NCI-H146 treated with DMSO at 0.1 percent for 48 hours (cell line): ENCODE measurements around the gene OTUD5.

Experiments
- DNase-seq: peaks from one replicate; lab custom pipeline; 2025; ENCODE audit not compliant: unreplicated experiment; lab: John Stamatoyannopoulos, UW

OTUD5 gene

DNA sequence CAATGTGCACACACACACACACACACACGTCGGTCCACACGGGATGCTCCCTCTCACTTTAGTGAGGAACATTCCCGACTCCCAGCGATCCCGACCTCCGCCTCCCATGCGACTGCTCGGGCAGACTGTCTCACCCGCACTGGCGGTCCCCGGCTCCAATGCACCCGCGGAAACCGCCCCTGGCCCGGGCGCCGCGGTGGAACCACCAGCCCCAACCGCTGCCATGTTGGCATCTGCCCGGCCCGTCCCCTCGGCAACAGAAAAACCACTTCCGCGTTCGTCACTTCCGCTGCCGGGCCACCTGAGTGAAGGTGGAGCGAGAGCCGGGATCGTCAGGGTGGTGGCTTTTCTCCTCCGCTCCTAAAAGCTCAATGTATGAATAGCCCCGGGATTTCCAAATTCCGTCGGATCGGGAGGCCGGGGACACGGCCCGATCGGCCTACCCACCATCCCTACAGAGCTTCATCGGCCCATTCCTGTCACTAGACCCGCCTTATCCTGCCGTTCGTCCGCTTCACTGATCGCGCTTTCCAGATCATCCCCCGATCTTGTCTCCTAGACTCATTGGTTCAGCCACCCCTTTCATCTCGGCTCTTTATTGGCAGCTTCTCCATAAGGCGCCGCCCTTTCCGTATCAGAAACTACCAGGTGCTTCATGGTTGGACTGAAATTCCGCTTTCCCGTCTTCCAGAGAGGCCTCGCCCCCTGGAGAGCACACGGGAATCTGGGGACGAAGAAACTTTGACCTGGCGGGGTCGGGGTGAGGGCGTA is 45.8 kb downstream of the OTUD5 start, which contains the start of gene SLC35A2:
Gene SLC35A2 (minus strand): TSS at position 235 of the 771 bp plus-strand sequence. CDS start 10 bp downstream, at position 225.
- peak; percentile 77 for DNase-seq

DNA sequence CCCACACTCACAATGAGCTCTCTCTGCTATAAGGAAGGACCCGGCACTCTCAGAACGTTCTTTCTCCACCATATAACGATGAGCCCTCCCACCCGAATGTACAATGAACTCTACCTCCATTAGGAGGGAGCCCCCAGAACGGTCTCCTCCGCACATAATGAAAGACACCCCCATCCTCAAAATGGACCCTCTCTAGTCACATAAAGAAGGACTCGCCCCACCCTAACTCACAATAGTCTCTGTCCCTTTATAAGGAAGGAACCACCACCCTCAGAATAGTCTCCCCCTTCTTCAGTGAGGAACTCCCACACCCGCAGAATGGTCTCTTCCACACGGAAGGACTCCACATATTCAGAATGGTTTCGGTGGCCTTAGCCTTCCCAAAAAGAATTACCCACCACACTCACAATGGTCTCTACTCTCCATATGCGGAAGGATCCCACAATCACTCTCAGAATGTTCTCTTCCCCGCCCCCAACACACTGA is 46.4 kb downstream of the OTUD5 start:
- DNase-seq = no peak

DNA sequence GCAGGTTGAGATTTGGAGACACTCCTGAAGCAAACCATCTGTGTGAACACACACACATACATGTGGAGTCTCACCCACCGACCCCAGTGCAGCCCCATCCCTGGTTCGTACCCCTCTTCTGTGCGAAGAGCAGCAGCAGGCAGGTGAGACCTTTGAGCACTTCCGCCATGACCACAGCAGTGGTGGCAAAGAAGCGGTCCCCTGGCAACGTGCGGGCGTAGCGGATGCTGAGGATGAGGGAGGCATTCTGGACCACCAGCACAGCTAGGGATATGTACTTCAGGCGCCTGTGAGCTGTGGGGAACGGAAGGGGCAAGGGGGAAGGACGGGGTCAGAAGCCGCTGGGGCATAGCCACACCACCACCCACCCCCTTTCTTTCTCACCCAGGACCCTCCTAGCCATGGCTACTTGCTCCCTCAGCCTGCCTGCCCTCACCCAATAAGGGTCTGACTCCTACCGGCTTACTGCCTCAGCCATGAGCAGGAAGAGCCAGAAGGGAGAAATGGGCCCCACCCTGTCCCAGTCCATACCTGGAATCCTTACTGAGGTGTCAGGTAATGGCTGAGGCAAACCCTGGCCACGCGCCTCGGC is 47.6 kb downstream of the OTUD5 start:
- no peak for DNase-seq

DNA sequence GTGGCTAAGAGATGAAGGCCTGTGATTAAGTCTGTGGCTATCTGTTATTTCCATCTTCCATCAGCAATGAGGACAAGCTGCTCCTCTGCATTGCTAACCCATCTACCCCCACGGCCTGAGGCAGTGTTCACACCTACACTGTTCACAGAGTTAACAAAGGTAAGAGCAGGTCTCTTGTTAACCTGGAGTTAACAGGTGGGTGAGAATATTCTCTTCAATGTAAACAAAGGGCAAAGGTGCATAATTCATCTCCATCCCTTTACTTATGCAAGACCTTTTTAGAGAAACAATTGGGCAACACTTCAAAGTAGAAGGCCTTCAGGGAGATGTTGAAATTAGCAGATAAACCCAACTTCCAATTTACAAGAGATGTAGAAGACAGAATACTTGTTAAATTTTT is 48.8 kb downstream of the OTUD5 start:
- no peak for DNase-seq

DNA sequence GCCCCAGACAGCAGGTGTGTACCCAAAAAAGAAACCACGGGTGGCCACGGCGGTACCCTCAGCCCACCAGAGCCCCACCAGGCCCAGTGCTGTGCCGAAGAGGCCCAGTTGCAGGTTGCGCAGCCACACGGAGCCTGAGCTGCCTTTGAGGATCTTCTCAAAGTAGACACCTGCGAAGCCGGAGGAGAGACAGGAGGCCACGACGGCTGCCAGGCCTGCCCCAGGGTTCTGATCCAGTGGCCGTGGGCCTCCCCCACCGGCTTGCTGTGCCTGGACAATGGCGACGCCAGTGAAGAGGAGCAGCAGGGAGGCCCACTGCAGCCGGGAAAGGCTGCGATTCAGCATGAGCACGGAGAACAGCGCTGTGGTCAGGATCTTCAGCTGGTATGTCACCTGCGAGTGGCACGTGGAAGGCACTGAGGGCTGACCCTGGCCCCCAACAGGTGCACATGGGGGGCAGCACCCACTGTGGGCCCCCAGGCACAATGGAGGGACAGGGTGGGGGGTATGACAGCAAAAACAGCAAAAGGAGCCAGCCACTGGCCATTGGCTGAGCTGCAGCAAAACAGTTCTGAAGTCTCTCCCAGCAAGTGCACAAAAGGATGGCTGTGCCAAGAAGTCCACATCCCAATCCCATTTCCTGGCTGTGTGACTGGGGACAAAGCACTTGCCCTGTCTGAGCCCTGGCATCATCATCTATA is 52.2 kb downstream of the OTUD5 start:
- DNase-seq = no peak

DNA sequence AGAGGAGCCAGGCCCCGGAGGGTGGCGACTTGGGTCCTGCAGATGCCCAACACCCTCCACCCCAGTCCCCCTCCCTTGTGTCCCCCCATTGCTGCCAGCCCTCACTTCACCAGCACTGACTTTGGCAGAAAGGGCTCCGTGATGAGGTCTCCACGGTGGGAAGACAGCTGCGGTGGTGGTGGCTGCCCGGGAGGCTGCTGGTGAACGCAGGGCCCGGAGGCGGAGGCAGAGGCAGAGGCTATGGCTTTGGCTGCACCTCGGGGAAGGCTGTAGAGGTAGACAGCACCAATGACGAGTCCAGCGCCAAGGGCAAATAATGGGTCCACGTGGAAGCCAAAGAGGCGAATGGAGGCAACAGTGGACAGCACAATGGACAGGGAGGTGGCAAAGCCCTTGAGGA is 52.8 kb downstream of the OTUD5 start:
- no peak for DNase-seq

DNA sequence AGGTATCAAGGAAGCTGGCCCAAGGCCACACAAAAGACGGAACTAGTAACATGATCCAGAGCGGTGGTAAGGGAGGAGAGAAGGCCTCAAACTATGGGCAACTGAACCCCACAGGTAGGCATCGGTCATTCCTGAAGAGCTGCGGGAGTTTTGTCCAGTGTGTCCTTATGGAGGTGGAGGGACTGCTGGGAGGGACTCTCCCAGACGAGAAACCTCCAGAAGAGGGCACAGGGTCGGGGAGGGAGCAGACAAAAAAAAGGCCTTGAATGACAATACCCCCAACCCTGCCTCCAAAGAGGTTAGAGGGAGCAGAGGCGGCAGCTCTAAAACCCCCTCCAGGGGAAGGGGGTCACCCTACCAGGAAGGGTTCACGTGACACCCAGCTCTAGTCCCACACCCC is 53.2 kb downstream of the OTUD5 start:
- no peak for DNase-seq

DNA sequence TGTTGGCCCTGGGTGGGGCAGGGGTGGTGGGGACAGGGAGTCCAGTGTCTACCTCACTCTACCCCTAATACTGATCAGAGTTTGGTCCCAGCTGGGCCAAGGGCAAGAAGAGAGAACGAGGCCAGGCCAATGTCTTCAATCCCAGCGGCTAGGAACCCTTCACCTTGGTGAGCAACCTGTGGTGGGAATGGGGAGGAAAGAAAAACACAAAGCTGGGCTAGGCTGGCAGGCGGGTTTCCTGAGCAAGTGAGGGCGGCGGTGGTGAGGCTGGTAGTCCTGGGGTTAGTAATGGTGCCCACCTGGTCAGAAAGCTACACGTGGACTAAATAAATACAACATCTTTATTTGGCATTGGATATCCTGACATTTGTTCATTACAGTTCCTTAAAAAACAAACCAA is 54.1 kb downstream of the OTUD5 start:
- no peak for DNase-seq

DNA sequence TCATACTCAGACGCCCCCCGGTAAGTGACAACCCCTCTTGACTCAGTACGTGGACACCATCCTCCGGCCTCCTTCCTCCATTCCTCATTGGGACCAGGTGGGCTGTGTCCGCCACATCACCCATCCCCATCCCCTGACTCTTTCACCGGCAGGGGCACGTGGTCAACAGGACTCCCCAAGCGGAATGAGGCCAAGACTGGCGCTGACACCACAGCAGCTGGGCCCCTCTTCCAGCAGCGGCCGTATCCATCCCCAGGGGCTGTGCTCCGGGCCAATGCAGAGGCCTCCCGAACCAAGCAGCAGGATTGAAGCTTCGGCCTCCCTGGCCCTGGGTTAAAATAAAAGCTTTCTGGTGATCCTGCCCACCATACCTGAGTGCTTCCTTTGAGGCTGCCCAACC is 54.6 kb downstream of the OTUD5 start:
- no peak for DNase-seq

DNA sequence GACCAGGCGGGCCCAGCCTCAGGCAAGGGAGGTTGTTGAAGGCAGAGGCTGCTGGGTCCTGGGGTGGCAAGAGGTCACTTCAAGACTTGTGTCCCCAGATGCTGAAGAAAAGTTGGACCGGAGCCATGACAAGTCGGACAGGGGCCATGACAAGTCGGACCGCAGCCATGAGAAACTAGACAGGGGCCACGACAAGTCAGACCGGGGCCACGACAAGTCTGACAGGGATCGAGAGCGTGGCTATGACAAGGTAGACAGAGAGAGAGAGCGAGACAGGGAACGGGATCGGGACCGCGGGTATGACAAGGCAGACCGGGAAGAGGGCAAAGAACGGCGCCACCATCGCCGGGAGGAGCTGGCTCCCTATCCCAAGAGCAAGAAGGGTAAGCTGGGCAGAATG is 55.3 kb downstream of the OTUD5 start:
- DNase-seq = no peak

DNA sequence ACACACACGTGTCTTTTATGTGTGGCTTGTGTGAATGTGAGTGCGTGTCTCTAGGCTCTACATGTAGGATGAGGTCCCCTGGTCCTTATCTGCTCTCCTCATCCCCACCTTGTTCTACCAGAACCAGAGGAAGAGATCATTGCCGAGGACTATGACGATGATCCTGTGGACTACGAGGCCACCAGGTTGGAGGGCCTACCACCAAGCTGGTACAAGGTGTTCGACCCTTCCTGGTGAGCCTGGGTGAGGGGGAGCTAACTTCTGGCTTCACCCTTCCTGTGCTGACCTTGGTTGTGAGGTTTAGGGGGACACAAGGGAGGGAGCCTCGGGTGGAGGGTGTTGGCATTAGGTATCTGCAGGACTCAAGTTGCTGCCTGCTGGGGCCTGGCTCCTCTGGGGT is 56.3 kb downstream of the OTUD5 start:
- no peak for DNase-seq

DNA sequence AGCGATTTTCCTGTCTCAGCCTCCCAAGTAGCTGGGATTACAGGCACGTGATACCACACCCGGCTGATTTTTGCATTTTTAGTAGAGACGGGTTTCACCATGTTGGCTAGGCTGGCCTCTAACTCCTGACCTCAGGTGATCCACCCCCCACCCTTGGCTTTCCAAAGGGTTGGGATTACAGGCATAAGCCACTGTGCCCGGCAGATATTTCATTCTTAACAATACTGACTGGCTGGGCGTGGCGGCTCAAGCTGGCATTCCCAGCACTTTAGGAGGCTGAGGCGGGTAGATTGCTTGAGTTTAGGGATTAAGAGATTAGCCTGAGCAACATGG is 58.4 kb downstream of the OTUD5 start:
- DNase-seq = no peak

DNA sequence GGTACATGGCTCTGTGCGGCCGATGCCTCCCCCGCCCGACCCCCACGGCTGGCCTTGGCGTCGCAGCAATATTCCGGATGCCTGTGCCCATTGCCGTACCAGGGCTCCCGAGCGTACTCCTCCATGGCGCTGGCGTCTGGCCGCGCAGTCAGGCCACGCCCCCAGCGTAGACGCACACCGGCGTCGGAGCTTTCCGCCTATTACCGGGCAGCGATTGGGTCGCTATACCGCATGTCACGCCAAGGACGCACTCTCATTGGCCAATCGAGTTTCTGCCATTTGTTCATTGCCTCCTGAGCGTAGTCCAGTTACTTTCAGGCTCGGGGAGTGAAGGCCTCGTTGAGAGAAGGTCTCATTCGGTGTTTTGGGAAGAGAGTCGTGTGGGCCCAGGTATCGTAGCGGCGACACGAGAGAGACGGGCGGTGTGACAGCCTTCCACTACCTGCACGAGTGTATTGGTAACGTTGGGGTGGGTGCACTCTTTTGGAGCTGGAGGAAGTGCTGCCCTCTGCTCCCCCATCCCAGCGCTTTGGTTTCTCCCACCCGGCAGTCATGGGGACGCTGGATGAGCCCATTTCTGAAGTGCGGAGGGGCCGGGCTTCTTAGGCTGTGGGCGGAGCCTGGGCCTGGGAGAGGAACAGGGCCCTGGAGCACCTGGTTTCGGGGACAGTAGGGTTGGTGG is 59.6 kb downstream of the OTUD5 start, which contains the start of the genes PQBP1 and TIMM17B:
Gene PQBP1 (plus strand): TSS at position 306 of the 682 bp plus-strand sequence. CDS start 580 bp downstream, outside the sequence.
Gene TIMM17B (minus strand): TSS at position 144 of the 682 bp plus-strand sequence. CDS start 19 bp downstream, at position 125.
- peak; percentile 92 for DNase-seq

DNA sequence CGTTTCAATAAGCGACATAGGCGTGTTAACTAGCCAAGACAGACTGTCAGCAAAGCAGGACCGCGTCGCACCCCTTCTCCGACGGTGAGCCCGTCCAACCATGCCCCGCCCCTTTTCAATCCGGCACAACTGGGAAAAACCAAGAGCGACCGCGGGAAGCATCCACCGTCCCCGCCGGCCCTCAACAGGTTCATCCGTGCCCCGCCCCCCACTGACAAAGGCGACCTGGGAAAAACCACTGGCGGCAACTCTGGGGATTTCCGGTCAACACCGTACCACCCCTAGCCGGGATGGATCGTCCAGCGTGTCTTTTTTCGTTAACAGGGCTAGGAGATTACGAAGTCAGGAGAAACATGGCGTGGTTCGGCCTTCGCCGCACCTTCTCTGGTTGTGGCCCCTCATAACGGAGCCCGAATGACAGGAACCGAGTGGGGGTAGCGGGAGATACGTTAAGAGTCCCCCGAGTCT is 60.2 kb downstream of the OTUD5 start:
- peak; percentile 66 for DNase-seq

DNA sequence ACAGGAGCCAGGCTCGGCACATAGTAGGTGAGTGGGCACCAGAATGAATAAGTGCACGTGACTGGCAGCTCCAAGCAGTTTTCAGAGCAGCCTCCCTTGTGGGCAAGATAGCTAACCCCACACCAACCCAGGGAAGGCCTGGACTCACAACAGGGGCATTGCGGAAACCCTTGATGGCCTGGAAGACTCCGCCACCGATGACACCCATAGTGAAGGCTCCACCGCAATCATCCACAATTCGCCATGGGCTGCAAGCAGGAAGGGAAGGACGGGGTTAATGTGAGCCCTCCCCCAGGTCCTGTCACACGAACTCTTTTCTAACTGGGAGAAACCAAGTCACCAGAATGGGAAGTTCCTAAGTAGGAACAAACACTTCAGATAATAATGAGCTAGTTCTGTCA is 60.8 kb downstream of the OTUD5 start:
- no peak for DNase-seq

DNA sequence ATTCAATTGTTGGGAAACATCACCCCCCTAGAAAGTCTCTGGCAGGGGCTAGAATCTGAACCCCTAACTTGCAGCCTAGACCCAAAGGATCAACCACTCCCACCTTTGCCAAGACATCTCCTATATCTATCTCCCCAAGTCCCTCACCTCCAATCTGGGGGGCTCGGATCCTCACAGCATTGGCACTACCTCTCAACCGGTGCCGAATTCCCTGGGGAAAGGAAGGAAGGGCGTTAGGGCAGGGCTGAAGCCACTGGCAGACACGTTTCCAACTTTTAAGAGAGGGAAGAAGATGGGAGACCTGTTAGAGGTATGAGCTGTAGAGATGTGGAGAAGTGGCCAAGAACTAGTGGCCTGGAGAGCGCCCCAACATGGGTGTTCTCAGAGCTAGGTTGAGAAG is 62.5 kb downstream of the OTUD5 start:
- DNase-seq = no peak

DNA sequence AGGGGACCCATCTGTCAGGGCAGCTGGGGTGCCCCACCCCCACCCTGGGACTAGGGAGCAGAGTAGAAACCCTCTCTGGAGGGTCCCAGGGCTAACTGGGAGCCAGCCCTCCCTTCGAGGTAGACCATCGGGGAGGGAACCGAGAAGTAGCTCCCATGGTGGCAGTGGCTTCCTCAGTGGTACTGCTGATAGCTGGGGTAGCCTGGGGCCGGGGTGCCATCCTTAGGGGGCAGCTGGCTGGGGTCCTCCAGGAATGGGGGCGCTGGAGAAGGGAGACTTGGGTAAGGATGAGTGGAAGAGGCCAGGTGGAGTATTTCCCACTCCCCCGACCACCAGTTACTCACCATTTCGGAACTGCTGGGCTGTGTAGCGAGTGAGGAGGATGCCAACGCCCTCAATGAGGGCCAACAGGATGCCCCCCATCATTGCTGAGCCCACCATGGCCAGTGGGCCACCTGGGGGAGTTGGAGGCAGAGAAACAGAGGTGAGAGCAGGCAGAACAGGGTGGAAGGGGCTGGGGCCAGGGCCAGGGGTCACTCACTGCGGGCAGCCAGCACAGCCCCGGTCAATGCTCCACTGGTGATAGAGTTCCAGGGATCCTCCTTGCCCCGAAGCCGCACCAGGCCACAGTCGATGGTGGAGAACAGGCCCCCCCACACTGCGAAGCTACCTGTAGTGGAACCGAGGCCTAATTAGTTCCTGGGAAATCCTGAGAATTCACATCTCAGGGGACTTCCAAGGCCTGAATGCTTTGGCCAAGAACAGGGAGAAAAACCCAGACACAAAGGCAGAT is 63.7 kb downstream of the OTUD5 start:
- no peak for DNase-seq

DNA sequence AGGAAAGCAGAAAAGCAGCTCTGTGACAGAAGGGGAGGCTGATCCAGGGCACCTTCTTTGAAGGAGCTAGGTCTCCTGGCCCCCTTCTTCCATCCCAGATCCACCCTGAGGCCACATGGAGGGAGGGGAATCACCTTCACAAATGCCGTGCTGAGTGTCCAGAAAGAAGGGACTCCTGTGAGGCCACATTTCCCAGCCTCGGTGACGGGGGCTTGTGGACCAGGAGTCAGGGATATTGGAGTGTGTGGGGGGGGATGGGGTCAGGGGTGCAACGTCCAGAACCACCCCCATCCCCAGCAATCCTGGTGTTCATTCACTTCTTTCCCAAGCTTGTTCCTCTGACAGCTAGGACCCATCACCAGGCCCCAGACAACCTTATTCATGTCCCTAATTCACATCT is 64.5 kb downstream of the OTUD5 start:
- DNase-seq = no peak

DNA sequence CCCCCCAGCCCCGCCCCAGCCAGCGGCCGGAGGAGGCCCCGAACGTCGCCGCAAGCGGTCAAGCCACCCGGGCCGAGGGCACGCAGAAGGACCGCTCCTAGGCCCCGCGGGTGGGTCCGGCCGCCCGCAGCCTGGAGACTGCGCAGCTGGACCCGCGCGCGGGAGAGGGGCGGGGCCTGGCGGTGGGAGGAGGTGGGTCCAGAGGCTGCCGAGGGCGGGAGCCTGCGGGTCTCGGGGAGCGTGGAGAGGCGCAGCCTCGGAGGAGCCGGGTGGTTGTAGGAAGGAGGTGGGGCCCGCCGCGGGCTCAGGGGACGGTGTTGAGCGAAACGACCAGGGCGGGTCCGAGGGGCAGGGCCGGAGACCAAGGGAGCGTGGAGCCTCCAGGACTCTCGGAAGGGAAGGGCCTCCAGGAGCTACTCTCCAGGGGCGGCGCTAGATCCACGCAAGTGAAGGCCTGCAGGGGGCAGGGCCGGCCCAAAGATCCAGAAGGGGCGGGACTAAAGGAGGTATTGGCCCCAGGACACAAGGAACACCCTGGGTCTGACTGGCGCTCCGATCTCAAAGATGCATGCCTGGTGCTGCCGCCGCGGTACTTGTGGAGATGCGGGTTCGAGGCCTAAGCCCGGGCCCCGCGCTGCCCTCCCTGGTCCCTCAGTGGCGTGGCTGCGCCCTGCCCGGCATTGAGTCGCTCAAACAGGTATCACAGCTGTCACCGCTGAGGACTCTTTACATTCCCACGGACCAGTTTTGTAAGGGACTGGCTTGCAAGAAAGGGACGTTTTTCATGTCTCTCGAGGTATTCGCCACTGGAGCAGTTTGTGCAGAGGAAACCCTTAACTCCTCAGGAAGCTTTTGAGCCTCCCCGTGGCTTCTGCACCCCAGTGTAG is 65.8 kb downstream of the OTUD5 start:
- peak; percentile 76 for DNase-seq
